ENCODE data around the gene RAC2.

DNA sequence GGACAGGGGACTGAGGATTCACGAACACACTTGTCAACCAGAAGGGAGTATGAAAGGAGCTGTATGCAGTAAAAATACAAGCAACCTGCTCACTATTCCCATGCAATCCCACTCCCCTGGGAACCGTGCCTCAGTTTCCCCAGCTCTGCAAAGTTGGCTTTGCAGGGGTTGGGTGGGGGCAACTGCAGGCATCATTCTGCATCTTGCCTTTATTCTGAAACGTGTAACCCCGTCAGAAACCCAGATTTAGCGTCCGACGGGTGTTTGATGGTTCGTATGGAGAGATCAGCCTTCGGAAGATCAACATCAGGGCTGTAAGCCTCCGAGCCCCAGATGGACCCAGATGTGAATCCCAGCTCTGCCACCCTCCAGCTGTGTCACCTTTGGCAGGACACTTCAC, 41.9 kb upstream of the RAC2 start:
- TF ChIP-seq, protein P1, sequence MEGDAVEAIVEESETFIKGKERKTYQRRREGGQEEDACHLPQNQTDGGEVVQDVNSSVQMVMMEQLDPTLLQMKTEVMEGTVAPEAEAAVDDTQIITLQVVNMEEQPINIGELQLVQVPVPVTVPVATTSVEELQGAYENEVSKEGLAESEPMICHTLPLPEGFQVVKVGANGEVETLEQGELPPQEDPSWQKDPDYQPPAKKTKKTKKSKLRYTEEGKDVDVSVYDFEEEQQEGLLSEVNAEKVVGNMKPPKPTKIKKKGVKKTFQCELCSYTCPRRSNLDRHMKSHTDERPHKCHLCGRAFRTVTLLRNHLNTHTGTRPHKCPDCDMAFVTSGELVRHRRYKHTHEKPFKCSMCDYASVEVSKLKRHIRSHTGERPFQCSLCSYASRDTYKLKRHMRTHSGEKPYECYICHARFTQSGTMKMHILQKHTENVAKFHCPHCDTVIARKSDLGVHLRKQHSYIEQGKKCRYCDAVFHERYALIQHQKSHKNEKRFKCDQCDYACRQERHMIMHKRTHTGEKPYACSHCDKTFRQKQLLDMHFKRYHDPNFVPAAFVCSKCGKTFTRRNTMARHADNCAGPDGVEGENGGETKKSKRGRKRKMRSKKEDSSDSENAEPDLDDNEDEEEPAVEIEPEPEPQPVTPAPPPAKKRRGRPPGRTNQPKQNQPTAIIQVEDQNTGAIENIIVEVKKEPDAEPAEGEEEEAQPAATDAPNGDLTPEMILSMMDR (IDR thresholded peaks at IDR 0.05), result no peak
- TF ChIP-seq EP300 (IDR thresholded peaks at IDR 0.05) (no peak), POLR2A (IDR thresholded peaks at IDR 0.05; ENCODE audit: low read depth) (no peak)

Data from esophagus muscularis mucosa (tissue), 4 donors.